Upper lobe of left lung (tissue), 4 donors: ENCODE data around the gene CDKN3.

ENCODE experiments used
- CTCF ChIP-seq, 6 experiments: fragments of 450-650 bp in 4 of 6; fragments of 200-600 bp in 2 of 6; sonication (generic) in 2 of 6; IDR thresholded peaks; one replicate each; pipeline ENCODE4 v1.5.1; 2016 to 2019; ENCODE audit warnings: antibody characterized with exemption in 6 of 6
- EP300 ChIP-seq, 4 donors: sonication (generic); formaldehyde crosslinking; IDR thresholded peaks; one replicate each; pipeline ENCODE4 v1.5.1; 2017; ENCODE audit warnings: antibody characterized with exemption in 4 of 4, control low read depth in 2 of 4
- POLR2A ChIP-seq, 4 donors: fragments of 450-650 bp; IDR thresholded peaks; one replicate each; pipeline ENCODE4 v1.5.1; 2016 to 2017; ENCODE audit warnings: antibody characterized with exemption in 4 of 4, mild to moderate bottlenecking in 2 of 4
- POLR2AphosphoS5 ChIP-seq, 2 donors: sonication (generic); formaldehyde crosslinking; IDR thresholded peaks; one replicate each; pipeline ENCODE4 v1.5.1; 2017; ENCODE audit warnings: antibody characterized with exemption in 2 of 2

GRCh38 chr14:54396183-54396492 lies 669 bp upstream of the CDKN3 start:
- TF ChIP-seq POLR2AphosphoS5 (IDR thresholded peaks at IDR 0.05) (no peak), CTCF (IDR thresholded peaks at IDR 0.05) (no peak), POLR2A (IDR thresholded peaks at IDR 0.05) (no peak), EP300 (IDR thresholded peaks at IDR 0.05) (no peak)
